SK-N-SH (cell line): ENCODE data around the gene ANKRD31. TPM values are rescaled to one million over a fixed set of nuclear protein-coding genes. Genes with fewer than 3 reads are reported as not detected.

Source experiments
- CTCF ChIA-PET: fragments of 300-600, 350-600 bp; formaldehyde crosslinking; extraction: SDS; loops from one replicate; lab custom pipeline; 2021; lab: Yijun Ruan, JAX
- POLR2A ChIA-PET: fragments of 350-600 bp; sonication (Branson Sonifier 250); formaldehyde crosslinking; extraction: SDS; loops from one replicate; lab custom pipeline; 2020; ENCODE audit warnings: antibody characterized with exemption, inconsistent platforms; lab: Yijun Ruan, JAX
- DNase-seq: peaks from one replicate; pipeline ENCODE4 v3.0.0; 2012
- H2AFZ ChIP-seq: fragments of 200-600 bp; sonication (generic); 2 replicates; pipeline ENCODE4 v1.8.1; 2016; ENCODE audit warnings: antibody characterized with exemption, mild to moderate bottlenecking, low read depth
- H3F3A ChIP-seq: fragments of 200-600 bp; sonication (generic); replicated peaks from 2 replicates; pipeline ENCODE3; 2016; ENCODE audit warnings: antibody characterized with exemption, mild to moderate bottlenecking; ENCODE audit not compliant: insufficient read depth
- H3K27ac ChIP-seq, 2 experiments: fragments of 200-500 bp in 1 of 2; fragments of 200-600 bp in 1 of 2; sonication (Bioruptor generic) in 1 of 2; sonication (generic), shearing (Covaris generic) in 1 of 2; 2 replicates each; pipeline versions ENCODE4 v1.5.1 to v1.6.1; 2014 to 2016; ENCODE audit warnings: low read depth in 2 of 2, inconsistent platforms in 1 of 2, low read length in 1 of 2, mild to moderate bottlenecking in 1 of 2, mixed read lengths in 1 of 2
- H3K27me3 ChIP-seq: fragments of 200-600 bp; sonication (generic), shearing (Covaris generic); 2 replicates; pipeline ENCODE4 v1.6.1; 2016; ENCODE audit warnings: mixed run types; ENCODE audit not compliant: insufficient read depth
- H3K36me3 ChIP-seq, 2 experiments: fragments of 200-500 bp in 1 of 2; fragments of 200-600 bp in 1 of 2; sonication (Bioruptor generic) in 1 of 2; sonication (generic) in 1 of 2; replicated peaks in 1 of 2; 2 replicates each; pipeline versions ENCODE3 to v1.5.1; 2014 to 2016; ENCODE audit warnings: low read length in 1 of 2, mild to moderate bottlenecking in 1 of 2; ENCODE audit not compliant: insufficient read depth in 2 of 2, control insufficient read depth in 1 of 2
- H3K4me1 ChIP-seq, 2 experiments: fragments of 200-500 bp in 1 of 2; fragments of 200-600 bp in 1 of 2; sonication (Bioruptor generic) in 1 of 2; sonication (generic), shearing (Covaris generic) in 1 of 2; 2 replicates each; pipeline versions ENCODE4 v1.5.1 to v1.6.1; 2014 to 2016; ENCODE audit warnings: low read depth in 1 of 2, low read length in 1 of 2, mixed run types in 1 of 2; ENCODE audit not compliant: insufficient read depth in 2 of 2, control insufficient read depth in 1 of 2
- H3K4me2 ChIP-seq: fragments of 200-600 bp; sonication (generic), shearing (Covaris generic); 2 replicates; pipeline ENCODE4 v1.6.1; 2017; ENCODE audit warnings: mixed run types
- H3K4me3 ChIP-seq, 2 experiments: fragments of 200-500 bp in 1 of 2; fragments of 200-600 bp in 1 of 2; sonication (Bioruptor generic) in 1 of 2; sonication (generic), shearing (Covaris generic) in 1 of 2; 2 replicates each; pipeline versions ENCODE4 v1.5.1 to v1.8.1; 2014 to 2016; ENCODE audit warnings: low read depth in 2 of 2, inconsistent platforms in 1 of 2, low read length in 1 of 2, mild to moderate bottlenecking in 1 of 2, mixed read lengths in 1 of 2, moderate library complexity in 1 of 2
- H3K79me2 ChIP-seq: fragments of 200-600 bp; sonication (generic); 2 replicates; pipeline ENCODE4 v1.8.1; 2017; ENCODE audit warnings: mild to moderate bottlenecking; ENCODE audit not compliant: insufficient read depth
- H3K9ac ChIP-seq: fragments of 200-600 bp; sonication (generic); 2 replicates; pipeline ENCODE4 v1.6.1; 2017; ENCODE audit warnings: mixed run types
- H3K9me2 ChIP-seq: fragments of 200-600 bp; sonication (generic); 2 replicates; pipeline ENCODE4 v1.6.1; 2017; ENCODE audit warnings: mixed run types
- H3K9me3 ChIP-seq: fragments of 200-600 bp; sonication (generic); 2 replicates; pipeline ENCODE4 v1.6.1; 2017; ENCODE audit warnings: mixed run types, mild to moderate bottlenecking, moderate library complexity
- H4K20me1 ChIP-seq: fragments of 200-600 bp; sonication (generic); 2 replicates; pipeline ENCODE4 v1.6.1; 2017; ENCODE audit warnings: mild to moderate bottlenecking, mixed run types; ENCODE audit not compliant: insufficient read depth
- CHD2 ChIP-seq: fragments of 150-350 bp; IDR thresholded peaks from 2 replicates; pipeline ENCODE4 v1.6.1; 2018; ENCODE audit warnings: low read length; ENCODE audit not compliant: partially characterized antibody
- ELF1 ChIP-seq: IDR thresholded peaks from 2 replicates; pipeline ENCODE4 v1.4.0; 2012
- FOXJ3 ChIP-seq: sonication (generic); formaldehyde crosslinking; IDR thresholded peaks from 2 replicates; pipeline ENCODE4 v1.5.1; 2020; ENCODE audit warnings: mild to moderate bottlenecking, missing genetic modification reagents
- FOXM1 ChIP-seq: IDR thresholded peaks from 2 replicates; pipeline ENCODE4 v1.4.0; 2012; ENCODE audit warnings: low read depth, mild to moderate bottlenecking
- GABPA ChIP-seq: IDR thresholded peaks from 2 replicates; pipeline ENCODE4 v1.4.0; 2012; ENCODE audit warnings: low read depth, mild to moderate bottlenecking
- GATA2 ChIP-seq: sonication (generic); formaldehyde crosslinking; IDR thresholded peaks from 2 replicates; pipeline ENCODE4 v1.5.0; 2020; ENCODE audit warnings: mild to moderate bottlenecking, missing genetic modification reagents
- IRF3 ChIP-seq: fragments of 150-350 bp; IDR thresholded peaks from 2 replicates; pipeline ENCODE4 v1.6.1; 2016; ENCODE audit warnings: mild to moderate bottlenecking, low read depth, low read length
- JUND ChIP-seq: IDR thresholded peaks from 2 replicates; pipeline ENCODE4 v1.4.0; 2012
- MXI1 ChIP-seq: IDR thresholded peaks from 2 replicates; pipeline ENCODE4 v1.6.1; 2012; ENCODE audit warnings: mild to moderate bottlenecking, low read depth, low read length, improper control_type of control experiment
- NFIC ChIP-seq: IDR thresholded peaks from 2 replicates; pipeline ENCODE4 v1.4.0; 2012; ENCODE audit warnings: borderline replicate concordance
- PBX3 ChIP-seq: IDR thresholded peaks from 2 replicates; pipeline ENCODE4; 2012
- RCOR1 ChIP-seq: fragments of 150-350 bp; IDR thresholded peaks from 2 replicates; pipeline ENCODE4 v1.6.1; 2017; ENCODE audit warnings: antibody characterized with exemption, low read length
- RFX5 ChIP-seq: IDR thresholded peaks from 2 replicates; pipeline ENCODE4 v1.6.1; 2012; ENCODE audit warnings: mild to moderate bottlenecking, improper control_type of control experiment, low read length
- SMC3 ChIP-seq: IDR thresholded peaks from 2 replicates; pipeline ENCODE4 v1.6.1; 2012; ENCODE audit warnings: low read depth, low read length, improper control_type of control experiment
- TAF1 ChIP-seq: IDR thresholded peaks from 2 replicates; pipeline ENCODE4 v1.6.1; 2012; ENCODE audit warnings: low read depth, mild to moderate bottlenecking, low read length, moderate library complexity, borderline replicate concordance
- TCF12 ChIP-seq: IDR thresholded peaks from 2 replicates; pipeline ENCODE4 v1.4.0; 2012
- TEAD4 ChIP-seq: IDR thresholded peaks from 2 replicates; pipeline ENCODE4 v1.4.0; 2012; ENCODE audit warnings: mild to moderate bottlenecking, borderline replicate concordance; ENCODE audit not compliant: insufficient read depth
- YY1 ChIP-seq: IDR thresholded peaks from 2 replicates; pipeline ENCODE4 v1.4.0; 2012; ENCODE audit warnings: low read depth, mild to moderate bottlenecking
- WGBS: methylation state at CpG from one replicate; pipeline ENCODE4 v1.1.6; 2017; ENCODE audit warnings: low lambda C conversion rate; 5-methylcytosine and 5-hydroxymethylcytosine counted together
- polyA plus RNA-seq, 3 experiments: library from polyadenylated mRNA; depleted of rRNA; stranded (reverse); fragments of >200 nt; gene quantifications; 2 replicates each; pipeline ENCODE4 v1.2.3, GENCODE V29; 2012

The ANKRD31 gene
- polyA plus RNA-seq, 1 of the 3 experiments (the other 2 are of a cell fraction) = 0.05 TPM

GRCh38 chr5:75091597-75091996 lies 145.1 kb downstream of the ANKRD31 start:
- H3K27me3 ChIP-seq = no peaks in the 10 kb centered on the region
- ChIA-PET CTCF (interaction anchor here (1.1 to 1.6 kb wide), 3 partner anchors 16 to 41 kb away, joined by 3 to 5 read pairs (median 3); no protein-coding TSS in a partner anchor), POLR2A (no interaction called here)
- no peak overlapping the region for H3K27ac ChIP-seq
- no peak overlapping the region for H3K9ac ChIP-seq
- whole genome bisulfite sequencing = 59% methylated on average over 3 of the region's 3 CpGs
- H4K20me1 ChIP-seq = no peaks in the 10 kb centered on the region
- H3K36me3 ChIP-seq = no peaks in the 10 kb centered on the region
- H3F3A ChIP-seq = no peaks in the 10 kb centered on the region
- H3K9me2 ChIP-seq = no peaks in the 10 kb centered on the region
- H3K79me2 ChIP-seq = no peaks in the 10 kb centered on the region
- H3K9me3 ChIP-seq = no peaks in the 10 kb centered on the region
- H3K4me2 ChIP-seq = no peak overlapping the region
- no peaks in the 10 kb centered on the region for H3K4me1 ChIP-seq
- no peak for TF ChIP-seq PBX3
- no peak for TF ChIP-seq GATA2 (CRISPR knock-in tag)
- no peak for TF ChIP-seq GABPA
- TF ChIP-seq ELF1 = no peak
- TF ChIP-seq CHD2 = no peak
- no peak for TF ChIP-seq YY1
- no peak for TF ChIP-seq NFIC
- no peak for TF ChIP-seq SMC3
- H3K4me3 ChIP-seq = no peak overlapping the region
- no peak overlapping the region for H2AFZ ChIP-seq
- DNase-seq = no peak

GRCh38 chr5:75089662-75090061 lies 147.0 kb downstream of the ANKRD31 start:
- WGBS = 30% methylated on average over 1 of the region's 1 CpG
- CTCF ChIA-PET = no interaction called here
- no peak for DNase-seq
- Histone ChIP-seq H4K20me1 (no peaks in the 10 kb centered on the region), H3K27me3 (no peaks in the 10 kb centered on the region), H3K9me3 (no peaks in the 10 kb centered on the region), H3K9ac (no peak overlapping the region), H3K9me2 (no peaks in the 10 kb centered on the region), H3K36me3 (no peaks in the 10 kb centered on the region), H3K4me1 (no peaks in the 10 kb centered on the region), H3F3A (no peaks in the 10 kb centered on the region), H3K79me2 (no peaks in the 10 kb centered on the region), H3K27ac (no peak overlapping the region), H3K4me2 (no peak overlapping the region), H2AFZ (no peak overlapping the region), H3K4me3 (no peak overlapping the region)
- POLR2A ChIA-PET = no interaction called here
- TF ChIP-seq RFX5 (no peak), CHD2 (no peak), RCOR1 (no peak), NFIC (no peak), JUND (no peak), FOXJ3 (no peak), FOXM1 (no peak), MXI1 (no peak), IRF3 (no peak), TEAD4 (no peak), PBX3 (no peak), TCF12 (no peak), TAF1 (no peak)
